ENCODE measurements around the gene CRLF2.
"Not testable (repeated sequence)": the region's sequence is repeated elsewhere in the genome, so short reads cannot be mapped to it uniquely, and the experiment has no call there.

Gene CRLF2

DNA sequence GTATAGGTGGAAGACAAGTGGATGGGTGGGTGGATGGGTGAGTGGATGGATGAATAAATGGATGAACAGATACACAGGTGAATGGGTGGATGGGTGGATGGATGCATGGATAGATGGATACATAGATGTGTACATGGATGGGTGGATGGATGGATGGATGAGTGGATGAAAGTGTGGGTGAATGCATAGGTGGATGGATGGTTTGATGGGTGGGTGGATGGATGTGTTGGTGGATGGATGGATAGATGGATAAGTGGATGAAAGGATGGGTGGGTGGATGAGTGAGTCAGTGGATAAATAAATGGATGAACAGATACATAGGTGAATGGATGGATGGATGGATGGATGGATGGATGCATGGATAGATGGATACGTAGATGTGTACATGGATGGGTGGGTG lies 1.6 kb downstream of the CRLF2 start:
- no peak for DNase-seq

DNA sequence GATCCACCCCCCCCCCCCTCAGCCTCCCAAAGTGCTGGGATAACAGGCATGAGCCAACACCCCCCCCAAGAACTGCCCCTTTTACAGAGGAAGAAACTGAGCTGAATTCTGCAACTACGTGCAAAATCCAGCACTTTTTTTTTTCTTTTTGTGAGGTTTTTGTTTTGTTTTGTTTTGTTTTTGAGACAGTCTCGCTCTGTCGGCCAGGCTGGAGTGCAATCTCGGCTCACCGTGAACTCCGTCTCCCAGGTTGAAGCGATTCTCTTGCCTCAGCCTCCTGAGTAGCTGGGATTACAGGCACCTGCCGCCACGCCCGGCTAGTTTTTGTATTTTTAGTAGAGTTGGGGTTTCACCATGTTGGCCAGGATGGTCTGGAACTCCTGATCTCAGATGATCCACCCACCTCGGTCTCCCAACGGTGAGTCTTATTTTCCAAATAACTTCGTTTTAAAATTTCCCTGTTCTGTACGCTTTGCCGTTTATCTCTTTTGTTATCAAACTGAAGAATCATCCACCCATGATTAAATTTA lies 4.9 kb downstream of the CRLF2 start:
- DNase-seq = no peak

GRCh38 chrX:1205681-1206611 lies 6.5 kb downstream of the CRLF2 start:
- DNase-seq = peak; percentile 9

DNA sequence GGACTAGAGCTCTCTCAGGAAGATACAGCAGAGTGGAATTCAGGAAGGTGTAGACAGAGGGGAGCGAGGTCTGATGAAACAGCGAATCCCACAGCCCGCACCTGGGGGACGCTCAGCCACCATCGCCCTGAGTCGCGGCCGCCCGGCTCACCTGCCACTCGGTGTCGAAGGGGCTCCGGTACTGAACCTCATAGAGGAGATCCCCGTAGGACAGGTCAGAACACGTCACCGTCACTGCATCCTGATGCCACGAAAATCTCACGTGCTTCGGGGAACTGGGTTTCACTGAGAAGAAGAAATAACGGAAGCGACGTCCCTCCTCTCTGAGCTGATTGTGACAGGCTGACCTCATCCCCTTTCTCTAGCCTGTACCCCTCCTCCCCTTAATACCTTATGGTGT lies 10.2 kb downstream of the CRLF2 start:
- DNase-seq = no peak

DNA sequence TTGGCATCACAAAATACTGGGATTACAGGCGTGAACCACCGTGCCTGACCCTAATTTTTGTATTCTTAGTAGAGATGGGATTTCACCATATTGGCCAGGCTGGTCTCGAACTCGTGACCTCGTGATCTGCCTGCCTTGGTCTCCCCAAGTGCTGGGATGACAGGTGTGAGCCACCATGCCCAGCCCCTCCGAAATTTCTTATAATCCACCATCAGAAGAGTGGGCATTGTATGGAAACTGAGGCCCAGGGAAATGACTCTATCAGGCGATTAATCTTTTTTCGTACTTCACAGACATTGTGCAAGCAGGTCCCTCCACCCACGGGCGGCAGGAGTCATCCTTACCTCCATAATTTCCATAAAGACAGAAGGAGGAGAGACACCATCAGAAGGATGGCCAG lies 16.0 kb downstream of the CRLF2 start:
- no peak for DNase-seq

DNA sequence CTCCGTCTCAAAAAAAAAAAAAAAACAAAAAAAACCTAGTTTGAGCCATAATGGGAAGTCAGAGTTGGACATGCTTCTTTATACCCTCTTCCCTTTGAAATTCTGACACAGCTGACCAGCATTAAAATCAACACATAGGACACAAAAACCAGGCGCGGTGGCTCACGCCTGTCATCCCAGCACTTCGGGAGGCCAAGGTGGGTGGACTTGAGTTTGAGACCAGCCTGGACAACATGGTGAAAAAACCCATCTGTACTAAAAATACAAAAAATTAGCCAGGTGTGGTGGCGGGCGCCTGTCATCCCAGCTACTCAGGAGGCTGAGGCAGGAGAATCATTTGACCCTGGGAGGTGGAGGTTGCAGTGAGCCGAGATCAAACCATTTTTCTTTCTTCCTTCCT lies 20.3 kb downstream of the CRLF2 start:
- DNase-seq = not testable (repeated sequence)

DNA sequence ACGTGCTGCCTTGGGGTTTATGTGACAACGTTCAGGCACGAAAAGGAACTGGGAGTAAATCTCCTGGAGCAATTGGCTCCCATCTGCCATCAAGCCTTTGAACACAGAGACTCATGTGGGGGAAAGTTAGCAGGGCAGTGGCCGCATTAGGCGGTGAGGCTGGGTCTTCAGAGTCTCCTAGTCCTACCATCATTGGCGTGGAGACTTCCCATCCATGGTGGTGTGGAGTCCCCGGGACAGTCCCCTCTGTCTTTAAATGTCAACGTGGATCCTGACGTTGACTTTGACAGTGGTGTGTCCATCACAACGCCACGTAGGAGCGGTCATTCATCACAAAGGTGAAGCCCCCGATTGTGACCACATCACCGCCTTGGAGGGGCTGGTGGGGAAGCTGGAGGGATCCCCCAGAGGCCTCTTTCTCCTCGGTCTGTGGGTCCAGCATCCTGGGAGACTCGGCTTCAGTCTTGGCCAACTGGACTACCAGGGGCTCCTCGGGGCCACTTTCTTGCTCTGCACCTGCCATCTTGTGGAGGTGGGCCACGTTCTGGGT lies 21.8 kb downstream of the CRLF2 start:
- DNase-seq = no peak

DNA sequence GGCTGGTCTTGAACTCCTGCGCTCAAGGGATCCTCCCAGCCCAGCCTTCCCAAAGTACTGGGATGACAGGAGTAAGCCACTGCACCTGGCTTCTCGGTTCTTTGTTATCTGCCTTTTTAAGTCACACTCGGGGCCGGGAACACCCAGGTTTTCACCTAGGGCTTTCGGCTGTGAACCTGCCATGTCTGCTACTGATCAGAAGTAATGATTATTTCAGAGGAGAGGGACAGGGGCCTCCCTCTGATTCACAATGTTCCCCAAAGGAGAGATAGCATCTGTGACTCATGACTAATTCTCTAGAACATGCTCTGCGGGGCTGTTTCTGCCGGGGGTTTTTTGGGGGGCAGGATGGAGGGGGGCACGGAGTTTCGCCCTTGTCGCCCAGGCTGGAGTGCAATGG lies 26.9 kb downstream of the CRLF2 start:
- DNase-seq = no peak

DNA sequence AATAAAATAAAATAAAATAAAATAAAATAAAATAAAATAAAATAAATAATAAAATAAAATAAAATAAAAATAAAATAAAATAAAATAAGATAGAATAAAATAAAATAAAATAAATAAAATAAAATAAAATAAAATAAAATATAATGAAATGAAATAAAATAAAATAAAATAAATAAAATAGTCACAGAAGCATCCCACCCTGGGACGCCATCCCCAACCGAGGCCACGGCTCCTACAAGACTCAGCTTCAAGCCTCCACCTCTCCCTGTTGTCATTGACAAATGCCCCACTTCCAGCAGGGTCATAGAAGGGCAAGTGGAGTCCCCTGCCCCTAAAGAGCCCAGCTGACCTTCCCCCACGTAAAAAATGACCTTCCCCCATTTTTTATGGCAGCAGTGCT lies 30.2 kb downstream of the CRLF2 start:
- no peak for DNase-seq

DNA sequence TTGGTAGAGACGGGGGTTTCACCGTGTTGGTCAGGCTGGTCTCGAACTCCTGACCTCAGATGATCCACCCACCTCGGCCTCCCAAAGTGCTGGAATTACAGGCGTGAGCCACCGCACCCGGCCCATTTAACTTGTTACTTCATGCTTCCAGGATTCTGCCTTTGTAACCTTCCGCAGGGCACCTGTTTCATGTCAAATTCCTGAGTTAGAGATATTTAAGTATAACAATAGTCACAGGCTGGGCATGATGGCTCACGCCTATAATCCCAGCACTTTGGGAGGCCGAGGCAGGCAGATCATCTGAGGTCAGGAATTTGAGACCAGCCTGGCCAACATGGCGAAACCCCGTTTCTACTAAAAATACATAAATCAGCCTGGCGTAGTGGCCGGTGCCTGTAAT lies 30.8 kb downstream of the CRLF2 start:
- DNase-seq = not testable (repeated sequence)

- DNase-seq = no peak
Observed at GRCh38 chrX:1181170-1181569, 31.3 kb downstream of the CRLF2 start.

GRCh38 chrX:1178580-1179057 lies 33.8 kb downstream of the CRLF2 start:
- no peak for DNase-seq

GRCh38 chrX:1176531-1177320 lies 35.7 kb downstream of the CRLF2 start:
- not testable (repeated sequence) for DNase-seq

GRCh38 chrX:1174609-1175545 lies 37.6 kb downstream of the CRLF2 start:
- DNase-seq = not testable (repeated sequence)

GRCh38 chrX:1173435-1173834 lies 39.0 kb downstream of the CRLF2 start:
- DNase-seq = not testable (repeated sequence)

- no peak for DNase-seq
Observed at GRCh38 chrX:1172496-1172895, 40.0 kb downstream of the CRLF2 start.

DNA sequence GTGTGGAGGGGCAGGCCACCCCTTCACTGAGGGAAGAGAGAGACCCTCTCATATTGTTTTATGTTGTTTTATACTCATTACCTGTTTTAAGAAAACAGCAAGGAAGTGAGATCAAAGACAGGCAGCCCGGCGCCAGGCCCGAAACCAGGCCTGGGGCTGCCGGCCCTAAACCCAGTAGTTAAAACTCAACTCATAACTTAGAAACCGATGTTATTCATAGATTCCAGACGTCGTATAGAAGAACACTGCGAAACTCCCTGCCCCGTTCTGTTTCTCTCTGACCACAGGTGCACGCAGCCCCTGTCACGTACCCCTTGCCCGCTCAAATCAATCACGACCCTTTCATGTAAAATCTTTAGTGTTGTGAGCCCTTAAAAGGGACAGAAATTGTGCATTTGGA lies 40.5 kb downstream of the CRLF2 start:
- DNase-seq = not testable (repeated sequence)

- DNase-seq = no peak
Observed at GRCh38 chrX:1170243-1170642, 42.2 kb downstream of the CRLF2 start.

GRCh38 chrX:1169189-1169588 lies 43.3 kb downstream of the CRLF2 start:
- DNase-seq = no peak

DNA sequence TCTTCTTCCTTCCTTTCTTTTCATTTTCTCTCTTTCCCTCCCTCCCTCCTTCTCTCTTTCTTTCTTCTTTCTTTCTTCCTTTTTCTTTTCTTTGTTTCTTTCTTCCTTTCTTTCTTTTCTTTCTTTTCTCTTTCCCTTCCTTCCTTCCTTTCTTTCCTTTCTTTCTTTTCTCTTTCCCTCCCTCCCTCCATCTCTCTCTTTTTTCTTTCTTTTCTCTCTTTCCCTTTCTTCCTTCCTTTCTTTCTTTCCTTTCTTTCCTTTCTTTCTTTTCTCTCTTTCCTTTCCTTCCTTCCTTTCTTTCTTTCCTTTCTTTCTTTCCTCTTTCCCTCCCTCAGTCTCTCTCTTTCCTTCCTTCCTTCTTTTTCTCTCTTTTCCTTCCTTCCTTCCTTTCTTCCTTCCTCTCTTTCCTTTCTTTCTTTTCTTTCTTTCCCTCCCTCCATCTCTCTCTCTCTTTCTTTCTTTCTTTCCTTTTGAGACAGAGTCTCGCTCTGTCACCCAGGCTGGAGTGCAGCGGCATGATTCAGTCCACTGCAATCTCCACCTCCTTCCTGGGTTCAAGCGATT lies 44.4 kb downstream of the CRLF2 start:
- DNase-seq = no peak

DNA sequence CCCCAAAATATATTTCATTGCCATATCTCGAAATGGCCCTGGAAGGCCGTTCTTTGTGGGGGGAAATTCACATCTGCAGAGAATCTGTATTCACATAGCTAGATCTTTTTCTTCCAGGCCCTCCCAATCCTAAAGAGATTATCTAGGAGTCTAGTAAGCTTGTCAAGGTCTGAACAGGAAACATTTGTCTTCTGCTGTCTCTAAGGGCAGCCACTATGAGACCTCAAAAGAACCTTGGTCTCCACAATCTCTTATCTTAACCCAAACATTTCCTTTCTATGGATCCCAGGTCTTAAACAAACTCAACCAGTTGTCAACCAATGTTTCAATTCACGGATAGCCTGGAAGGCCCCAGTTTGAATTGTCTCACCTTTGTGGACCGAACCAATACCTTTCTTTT lies 45.0 kb downstream of the CRLF2 start:
- DNase-seq = no peak

All from CD4-positive, alpha-beta T cell treated with Interferon gamma for 1 hour (primary cell).